HEK293 (cell line): ENCODE results near the gene KIF11.

Source experiments
- GFI1B ChIP-seq: fragments of 450-650 bp; formaldehyde crosslinking; IDR thresholded peaks from 2 replicates; pipeline ENCODE4 v1.5.1; 2016; ENCODE audit warnings: missing biosample characterization, missing genetic modification characterization
- MEIS1 ChIP-seq: sonication (generic); formaldehyde crosslinking; IDR thresholded peaks from 2 replicates; pipeline ENCODE4 v1.8.1; 2022; ENCODE audit warnings: missing genetic modification reagents, mild to moderate bottlenecking, borderline replicate concordance
- MYNN ChIP-seq: fragments of 450-650 bp; formaldehyde crosslinking; IDR thresholded peaks from 2 replicates; pipeline ENCODE4 v1.5.1; 2016; ENCODE audit warnings: missing biosample characterization, missing genetic modification characterization, borderline replicate concordance
- OSR2 ChIP-seq: fragments of 450-650 bp; formaldehyde crosslinking; IDR thresholded peaks from 2 replicates; pipeline ENCODE4 v1.5.1; 2016; ENCODE audit warnings: missing biosample characterization, missing genetic modification characterization
- OVOL3 ChIP-seq: fragments of 450-650 bp; formaldehyde crosslinking; IDR thresholded peaks from 2 replicates; pipeline ENCODE4 v1.5.1; 2016; ENCODE audit warnings: missing biosample characterization, missing genetic modification characterization
- SETDB1 ChIP-seq: IDR thresholded peaks from one replicate; pipeline ENCODE4 v1.6.1; 2017; ENCODE audit warnings: mild to moderate bottlenecking, low read length, moderate library complexity, mixed read lengths; ENCODE audit not compliant: insufficient read length
- YY1 ChIP-seq: fragments of 450-650 bp; formaldehyde crosslinking; IDR thresholded peaks from 2 replicates; pipeline ENCODE4 v1.5.1; 2018; ENCODE audit warnings: missing biosample characterization, missing genetic modification characterization
- ZBTB17 ChIP-seq: fragments of 450-650 bp; formaldehyde crosslinking; IDR thresholded peaks from 2 replicates; pipeline ENCODE4 v1.5.1; 2016; ENCODE audit warnings: missing biosample characterization, missing genetic modification characterization
- ZBTB20 ChIP-seq: fragments of 450-650 bp; formaldehyde crosslinking; IDR thresholded peaks from 2 replicates; pipeline ENCODE4 v1.5.1; 2016; ENCODE audit warnings: missing biosample characterization, missing genetic modification characterization
- ZBTB8A ChIP-seq: fragments of 450-650 bp; formaldehyde crosslinking; IDR thresholded peaks from 2 replicates; pipeline ENCODE4 v1.5.1; 2016; ENCODE audit warnings: missing biosample characterization, missing genetic modification characterization
- ZEB2 ChIP-seq: fragments of 450-650 bp; formaldehyde crosslinking; IDR thresholded peaks from 2 replicates; pipeline ENCODE4 v1.5.1; 2016; ENCODE audit warnings: missing biosample characterization, missing genetic modification characterization
- ZIC2 ChIP-seq: fragments of 450-650 bp; formaldehyde crosslinking; IDR thresholded peaks from 2 replicates; pipeline ENCODE4 v1.5.1; 2016; ENCODE audit warnings: missing biosample characterization, missing genetic modification characterization
- ZNF112 ChIP-seq: fragments of 450-650 bp; formaldehyde crosslinking; IDR thresholded peaks from 2 replicates; pipeline ENCODE4 v1.5.0; 2017; ENCODE audit warnings: missing biosample characterization, missing genetic modification characterization
- ZNF133 ChIP-seq: fragments of 450-650 bp; formaldehyde crosslinking; IDR thresholded peaks from 2 replicates; pipeline ENCODE4 v1.5.1; 2016; ENCODE audit warnings: missing biosample characterization, missing genetic modification characterization
- ZNF140 ChIP-seq: fragments of 450-650 bp; formaldehyde crosslinking; IDR thresholded peaks from 2 replicates; pipeline ENCODE4 v1.5.1; 2016; ENCODE audit warnings: missing biosample characterization, missing genetic modification characterization
- ZNF157 ChIP-seq: fragments of 450-650 bp; formaldehyde crosslinking; IDR thresholded peaks from 2 replicates; pipeline ENCODE4 v1.5.1; 2016; ENCODE audit warnings: missing biosample characterization, missing genetic modification characterization
- ZNF2 ChIP-seq: fragments of 450-650 bp; formaldehyde crosslinking; IDR thresholded peaks from 2 replicates; pipeline ENCODE4 v1.5.1; 2016; ENCODE audit warnings: missing biosample characterization, missing genetic modification characterization
- ZNF221 ChIP-seq: fragments of 450-650 bp; formaldehyde crosslinking; IDR thresholded peaks from 2 replicates; pipeline ENCODE4 v1.5.1; 2017; ENCODE audit warnings: missing biosample characterization, missing genetic modification characterization, borderline replicate concordance
- ZNF23 ChIP-seq: fragments of 450-650 bp; formaldehyde crosslinking; IDR thresholded peaks from 2 replicates; pipeline ENCODE4 v1.5.1; 2016; ENCODE audit warnings: missing biosample characterization, missing genetic modification characterization, borderline replicate concordance
- ZNF292 ChIP-seq: fragments of 450-650 bp; formaldehyde crosslinking; IDR thresholded peaks from 2 replicates; pipeline ENCODE4 v1.5.1; 2016; ENCODE audit warnings: low read depth, missing biosample characterization, missing genetic modification characterization, borderline replicate concordance
- ZNF335 ChIP-seq: fragments of 450-650 bp; formaldehyde crosslinking; conservative IDR thresholded peaks from 2 replicates; pipeline ENCODE4 v1.5.1; 2016; ENCODE audit warnings: missing biosample characterization, missing genetic modification characterization
- ZNF433 ChIP-seq: fragments of 450-650 bp; formaldehyde crosslinking; IDR thresholded peaks from 2 replicates; pipeline ENCODE4 v1.5.1; 2016; ENCODE audit warnings: missing biosample characterization, missing genetic modification characterization, low read depth
- ZNF521 ChIP-seq: fragments of 450-650 bp; formaldehyde crosslinking; IDR thresholded peaks from 2 replicates; pipeline ENCODE4 v1.5.1; 2017; ENCODE audit warnings: missing biosample characterization, mild to moderate bottlenecking, missing genetic modification characterization
- ZNF548 ChIP-seq: fragments of 450-650 bp; formaldehyde crosslinking; IDR thresholded peaks from 2 replicates; pipeline ENCODE4 v1.5.1; 2016; ENCODE audit warnings: missing biosample characterization, missing genetic modification characterization
- ZNF549 ChIP-seq: fragments of 450-650 bp; IDR thresholded peaks from 2 replicates; pipeline ENCODE4 v1.5.1; 2018; ENCODE audit warnings: missing biosample characterization, missing genetic modification characterization, mild to moderate bottlenecking, inconsistent platforms, moderate library complexity
- ZNF561 ChIP-seq: fragments of 450-650 bp; IDR thresholded peaks from 2 replicates; pipeline ENCODE4 v1.5.1; 2018; ENCODE audit warnings: missing biosample characterization, missing genetic modification characterization, borderline replicate concordance
- ZNF585B ChIP-seq: fragments of 450-650 bp; formaldehyde crosslinking; IDR thresholded peaks from 2 replicates; pipeline ENCODE4 v1.5.1; 2016; ENCODE audit warnings: missing biosample characterization, missing genetic modification characterization
- ZNF623 ChIP-seq: fragments of 450-650 bp; formaldehyde crosslinking; IDR thresholded peaks from 2 replicates; pipeline ENCODE4 v1.5.1; 2016; ENCODE audit warnings: missing biosample characterization, missing genetic modification characterization
- ZNF664 ChIP-seq: fragments of 450-650 bp; formaldehyde crosslinking; IDR thresholded peaks from 2 replicates; pipeline ENCODE4 v1.5.1; 2016; ENCODE audit warnings: missing biosample characterization, missing genetic modification characterization
- ZNF768 ChIP-seq: fragments of 450-650 bp; formaldehyde crosslinking; IDR thresholded peaks from 2 replicates; pipeline ENCODE4 v1.5.1; 2018; ENCODE audit warnings: missing biosample characterization, mild to moderate bottlenecking, missing genetic modification characterization
- ZNF785 ChIP-seq: fragments of 450-650 bp; formaldehyde crosslinking; IDR thresholded peaks from 2 replicates; pipeline ENCODE4 v1.5.1; 2016; ENCODE audit warnings: missing biosample characterization, missing genetic modification characterization
- ZNF792 ChIP-seq: fragments of 450-650 bp; formaldehyde crosslinking; IDR thresholded peaks from 2 replicates; pipeline ENCODE4 v1.5.1; 2016; ENCODE audit warnings: missing biosample characterization, missing genetic modification characterization
- ZNF830 ChIP-seq: fragments of 450-650 bp; IDR thresholded peaks from 2 replicates; pipeline ENCODE4 v1.5.0; 2018; ENCODE audit warnings: missing biosample characterization, missing genetic modification characterization, low read depth, mild to moderate bottlenecking, moderate library complexity
- ZXDB ChIP-seq: fragments of 450-650 bp; formaldehyde crosslinking; IDR thresholded peaks from 2 replicates; pipeline ENCODE4 v1.5.1; 2016; ENCODE audit warnings: missing biosample characterization, missing genetic modification characterization
- TF ChIP-seq, protein P1 (sequence below): fragments of 450-650 bp; formaldehyde crosslinking; IDR thresholded peaks from 2 replicates; pipeline ENCODE4 v1.5.1; 2016; ENCODE audit warnings: missing biosample characterization, missing genetic modification characterization
- TF ChIP-seq, protein P2 (sequence below): fragments of 450-650 bp; formaldehyde crosslinking; IDR thresholded peaks from 2 replicates; pipeline ENCODE4 v1.5.1; 2016; ENCODE audit warnings: missing biosample characterization, missing genetic modification characterization
- TF ChIP-seq, protein P3 (sequence below): fragments of 450-650 bp; formaldehyde crosslinking; IDR thresholded peaks from 2 replicates; pipeline ENCODE4 v1.5.1; 2016; ENCODE audit warnings: missing biosample characterization, missing genetic modification characterization
- TF ChIP-seq, protein P4 (sequence below): fragments of 450-650 bp; formaldehyde crosslinking; IDR thresholded peaks from 2 replicates; pipeline ENCODE4; 2016; ENCODE audit warnings: missing biosample characterization, missing genetic modification characterization
- TF ChIP-seq, protein P5 (sequence below): fragments of 450-650 bp; formaldehyde crosslinking; IDR thresholded peaks from 2 replicates; pipeline ENCODE4 v1.5.1; 2016; ENCODE audit warnings: missing biosample characterization, missing genetic modification characterization

KIF11 gene

DNA sequence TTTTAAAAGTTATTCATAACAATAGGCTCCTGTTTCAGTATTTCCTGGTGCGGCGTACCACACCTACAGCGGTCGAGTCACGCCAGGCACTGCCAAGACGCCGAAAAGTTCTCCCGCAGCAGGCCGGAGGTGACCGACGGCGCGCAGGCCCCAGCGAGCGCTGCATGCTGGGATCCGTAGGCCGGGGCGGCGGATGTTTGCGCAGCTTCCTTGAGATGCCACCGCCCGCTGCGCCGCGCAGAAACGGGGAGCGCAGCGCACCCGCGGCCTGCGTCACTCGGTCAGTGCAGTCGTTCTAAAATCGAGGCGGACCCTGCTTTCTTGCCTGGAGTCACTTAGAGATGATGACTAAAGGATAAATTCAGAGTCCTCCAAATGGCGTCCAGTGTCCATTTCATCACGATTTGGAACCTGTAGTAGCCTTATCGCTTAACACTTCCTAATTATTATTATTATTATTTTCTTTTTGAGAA, 1.3 kb upstream of the KIF11 start (continued):
- TF ChIP-seq, protein P1, sequence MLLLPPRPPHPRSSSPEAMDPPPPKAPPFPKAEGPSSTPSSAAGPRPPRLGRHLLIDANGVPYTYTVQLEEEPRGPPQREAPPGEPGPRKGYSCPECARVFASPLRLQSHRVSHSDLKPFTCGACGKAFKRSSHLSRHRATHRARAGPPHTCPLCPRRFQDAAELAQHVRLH (tag by site-specific recombination), result no peak; the same call in 1 of the 2 replicates
- TF ChIP-seq, protein P2, sequence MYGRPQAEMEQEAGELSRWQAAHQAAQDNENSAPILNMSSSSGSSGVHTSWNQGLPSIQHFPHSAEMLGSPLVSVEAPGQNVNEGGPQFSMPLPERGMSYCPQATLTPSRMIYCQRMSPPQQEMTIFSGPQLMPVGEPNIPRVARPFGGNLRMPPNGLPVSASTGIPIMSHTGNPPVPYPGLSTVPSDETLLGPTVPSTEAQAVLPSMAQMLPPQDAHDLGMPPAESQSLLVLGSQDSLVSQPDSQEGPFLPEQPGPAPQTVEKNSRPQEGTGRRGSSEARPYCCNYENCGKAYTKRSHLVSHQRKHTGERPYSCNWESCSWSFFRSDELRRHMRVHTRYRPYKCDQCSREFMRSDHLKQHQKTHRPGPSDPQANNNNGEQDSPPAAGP (tag by site-specific recombination), result no peak
- TF ChIP-seq, protein P3, sequence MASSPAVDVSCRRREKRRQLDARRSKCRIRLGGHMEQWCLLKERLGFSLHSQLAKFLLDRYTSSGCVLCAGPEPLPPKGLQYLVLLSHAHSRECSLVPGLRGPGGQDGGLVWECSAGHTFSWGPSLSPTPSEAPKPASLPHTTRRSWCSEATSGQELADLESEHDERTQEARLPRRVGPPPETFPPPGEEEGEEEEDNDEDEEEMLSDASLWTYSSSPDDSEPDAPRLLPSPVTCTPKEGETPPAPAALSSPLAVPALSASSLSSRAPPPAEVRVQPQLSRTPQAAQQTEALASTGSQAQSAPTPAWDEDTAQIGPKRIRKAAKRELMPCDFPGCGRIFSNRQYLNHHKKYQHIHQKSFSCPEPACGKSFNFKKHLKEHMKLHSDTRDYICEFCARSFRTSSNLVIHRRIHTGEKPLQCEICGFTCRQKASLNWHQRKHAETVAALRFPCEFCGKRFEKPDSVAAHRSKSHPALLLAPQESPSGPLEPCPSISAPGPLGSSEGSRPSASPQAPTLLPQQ (tag by site-specific recombination), result peak; percentile 35; the same call in 1 of the 2 replicates
- TF ChIP-seq ZBTB20 (peak; percentile 78), ZBTB17 (tag by site-specific recombination) (peak; percentile 86), ZNF623 (tag by site-specific recombination) (no peak), ZNF785 (tag by site-specific recombination) (no peak), ZNF2 (tag by site-specific recombination) (peak; percentile 73; the same call in 1 of the 2 replicates), ZNF664 (no peak), ZNF23 (no peak), ZNF221 (tag by site-specific recombination) (no peak), ZXDB (tag by site-specific recombination) (0 out of 2 replicates have a peak, but pooled peaks have one; percentile 64), ZNF335 (peak; percentile 99), ZNF561 (peak; percentile 87), MEIS1 (CRISPR knock-in tag) (no peak), ZNF133 (tag by site-specific recombination) (no peak), ZNF768 (no peak), ZNF433 (tag by site-specific recombination) (no peak), ZNF112 (tag by site-specific recombination) (no peak), ZNF549 (no peak), GFI1B (tag by site-specific recombination) (no peak), ZNF548 (no peak), ZNF830 (tag by site-specific recombination) (no peak), YY1 (tag by site-specific recombination) (peak; percentile 52; the same call in 1 of the 2 replicates), OSR2 (tag by site-specific recombination) (peak; percentile 35; the same call in 1 of the 2 replicates), ZEB2 (tag by site-specific recombination) (peak; percentile 92), ZNF292 (tag by site-specific recombination) (no peak), ZNF157 (no peak), SETDB1 (no peak), ZNF140 (tag by site-specific recombination) (no peak), ZNF792 (tag by site-specific recombination) (peak; percentile 8; the same call in 1 of the 2 replicates), ZIC2 (peak; percentile 86), ZNF585B (tag by site-specific recombination) (no peak), ZBTB8A (tag by site-specific recombination) (peak; percentile 34; the same call in 1 of the 2 replicates), OVOL3 (no peak), MYNN (no peak), ZNF521 (tag by site-specific recombination) (no peak)
- TF ChIP-seq, protein P4, sequence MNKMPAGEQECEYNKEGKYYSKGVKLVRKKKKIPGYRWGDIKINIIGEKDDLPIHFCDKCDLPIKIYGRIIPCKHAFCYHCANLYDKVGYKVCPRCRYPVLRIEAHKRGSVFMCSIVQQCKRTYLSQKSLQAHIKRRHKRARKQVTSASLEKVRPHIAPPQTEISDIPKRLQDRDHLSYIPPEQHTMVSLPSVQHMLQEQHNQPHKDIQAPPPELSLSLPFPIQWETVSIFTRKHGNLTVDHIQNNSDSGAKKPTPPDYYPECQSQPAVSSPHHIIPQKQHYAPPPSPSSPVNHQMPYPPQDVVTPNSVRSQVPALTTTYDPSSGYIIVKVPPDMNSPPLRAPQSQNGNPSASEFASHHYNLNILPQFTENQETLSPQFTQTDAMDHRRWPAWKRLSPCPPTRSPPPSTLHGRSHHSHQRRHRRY (tag by site-specific recombination), result no peak
- TF ChIP-seq, protein P5, sequence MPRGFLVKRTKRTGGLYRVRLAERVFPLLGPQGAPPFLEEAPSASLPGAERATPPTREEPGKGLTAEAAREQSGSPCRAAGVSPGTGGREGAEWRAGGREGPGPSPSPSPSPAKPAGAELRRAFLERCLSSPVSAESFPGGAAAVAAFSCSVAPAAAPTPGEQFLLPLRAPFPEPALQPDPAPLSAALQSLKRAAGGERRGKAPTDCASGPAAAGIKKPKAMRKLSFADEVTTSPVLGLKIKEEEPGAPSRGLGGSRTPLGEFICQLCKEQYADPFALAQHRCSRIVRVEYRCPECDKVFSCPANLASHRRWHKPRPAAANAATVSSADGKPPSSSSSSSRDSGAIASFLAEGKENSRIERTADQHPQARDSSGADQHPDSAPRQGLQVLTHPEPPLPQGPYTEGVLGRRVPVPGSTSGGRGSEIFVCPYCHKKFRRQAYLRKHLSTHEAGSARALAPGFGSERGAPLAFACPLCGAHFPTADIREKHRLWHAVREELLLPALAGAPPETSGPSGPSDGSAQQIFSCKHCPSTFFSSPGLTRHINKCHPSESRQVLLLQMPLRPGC, result peak; percentile 51
